Ishikawa (cell line): ENCODE measurements around the gene SELENOH.

Experiments
- CEBPB ChIP-seq: IDR thresholded peaks from 2 replicates; pipeline ENCODE4 v1.6.1; 2012
- CREB1 ChIP-seq: IDR thresholded peaks from 2 replicates; pipeline ENCODE4 v1.6.1; 2012; ENCODE audit warnings: low read depth
- EGR1 ChIP-seq: IDR thresholded peaks from 2 replicates; pipeline ENCODE4 v1.6.1; 2012
- EP300 ChIP-seq: IDR thresholded peaks from 2 replicates; pipeline ENCODE4 v1.6.1; 2012; ENCODE audit warnings: borderline replicate concordance
- FOXM1 ChIP-seq: IDR thresholded peaks from 2 replicates; pipeline ENCODE4 v1.6.1; 2012; ENCODE audit warnings: low read depth, borderline replicate concordance
- MAX ChIP-seq: IDR thresholded peaks from 2 replicates; pipeline ENCODE4 v1.6.1; 2012
- NFIC ChIP-seq: IDR thresholded peaks from 2 replicates; pipeline ENCODE4 v1.6.1; 2012
- RAD21 ChIP-seq: IDR thresholded peaks from 2 replicates; pipeline ENCODE4 v1.6.1; 2012; ENCODE audit warnings: low read depth
- REST ChIP-seq: IDR thresholded peaks from 2 replicates; pipeline ENCODE4 v1.6.1; 2012; ENCODE audit warnings: low read depth, mild to moderate bottlenecking
- TAF1 ChIP-seq: IDR thresholded peaks from 2 replicates; pipeline ENCODE4 v1.6.1; 2012; ENCODE audit warnings: low read depth, mild to moderate bottlenecking
- TCF12 ChIP-seq: IDR thresholded peaks from 2 replicates; pipeline ENCODE4 v1.6.1; 2012; ENCODE audit warnings: low read depth
- TEAD4 ChIP-seq: IDR thresholded peaks from 2 replicates; pipeline ENCODE4 v1.6.1; 2012
- USF1 ChIP-seq: IDR thresholded peaks from 2 replicates; pipeline ENCODE4 v1.6.1; 2012
- YY1 ChIP-seq: IDR thresholded peaks from 2 replicates; pipeline ENCODE4 v1.6.1; 2012; ENCODE audit warnings: low read depth
- ZBTB7A ChIP-seq: IDR thresholded peaks from 2 replicates; pipeline ENCODE4 v1.6.1; 2012; ENCODE audit warnings: low read depth

The SELENOH gene

GRCh38 chr11:57729479-57729878 is 11.8 kb upstream of the SELENOH start:
- TF ChIP-seq ZBTB7A, result no peak
- TF ChIP-seq TAF1, result no peak
- TF ChIP-seq TCF12, result no peak
- TF ChIP-seq YY1, result no peak
- TF ChIP-seq NFIC, result no peak
- TF ChIP-seq REST, result no peak
- no peak for TF ChIP-seq USF1
- no peak for TF ChIP-seq TEAD4
- TF ChIP-seq MAX, result no peak
- TF ChIP-seq FOXM1, result no peak
- no peak for TF ChIP-seq EGR1
- TF ChIP-seq RAD21, result no peak

GRCh38 chr11:57732661-57733060 is 8.6 kb upstream of the SELENOH start:
- TF ChIP-seq NFIC, result no peak
- TF ChIP-seq TEAD4, result no peak
- no peak for TF ChIP-seq TAF1
- TF ChIP-seq CEBPB, result no peak

- TF ChIP-seq CREB1 (no peak), RAD21 (no peak), TCF12 (no peak), REST (no peak), TAF1 (no peak), ZBTB7A (no peak), NFIC (no peak)
Measured at GRCh38 chr11:57735619-57736298, 5.5 kb upstream of the SELENOH start.

GRCh38 chr11:57742087-57742452 is 779 bp downstream of the SELENOH start:
- TF ChIP-seq MAX, result no peak
- no peak for TF ChIP-seq CEBPB
- TF ChIP-seq NFIC, result no peak
- no peak for TF ChIP-seq EGR1
- TF ChIP-seq TCF12, result no peak
- no peak for TF ChIP-seq TEAD4
- no peak for TF ChIP-seq RAD21
- TF ChIP-seq EP300, result no peak
- TF ChIP-seq REST, result no peak
- TF ChIP-seq TAF1, result no peak
- no peak for TF ChIP-seq ZBTB7A
- TF ChIP-seq USF1, result no peak
- no peak for TF ChIP-seq FOXM1
- no peak for TF ChIP-seq YY1
- no peak for TF ChIP-seq CREB1

- TF ChIP-seq TCF12 (no peak), EGR1 (no peak), CEBPB (no peak), TAF1 (no peak), RAD21 (no peak), TEAD4 (no peak)
Measured at GRCh38 chr11:57744357-57744756, 3.1 kb downstream of the SELENOH start.
